Suprapubic skin (tissue), 4 donors: ENCODE data around the gene IRAK1. TPM values are rescaled to one million over a fixed set of nuclear protein-coding genes. Genes with fewer than 3 reads are reported as not detected.

Experiments
- DNase-seq, 2 donors: peaks; one replicate each; pipeline ENCODE4 v3.0.0-alpha.2; 2019; ENCODE audit warnings: low spot score in 2 of 2
- H3K27ac ChIP-seq: fragments of 200-600 bp; sonication (generic); one replicate; pipeline ENCODE4 v1.5.1; 2019
- H3K27me3 ChIP-seq: fragments of 200-600 bp; sonication (generic); one replicate; pipeline ENCODE4 v1.5.1; 2019
- H3K36me3 ChIP-seq: fragments of 200-600 bp; sonication (generic); one replicate; pipeline ENCODE4 v1.5.1; 2019
- H3K4me1 ChIP-seq: fragments of 200-600 bp; sonication (generic); one replicate; pipeline ENCODE4 v1.5.1; 2019
- H3K4me3 ChIP-seq: fragments of 200-600 bp; sonication (generic); one replicate; pipeline ENCODE4 v1.5.1; 2019; ENCODE audit warnings: mild to moderate bottlenecking
- H3K9me3 ChIP-seq: fragments of 200-600 bp; sonication (generic); one replicate; pipeline ENCODE4 v1.5.1; 2019
- EP300 ChIP-seq: sonication (generic); formaldehyde crosslinking; IDR thresholded peaks from one replicate; pipeline ENCODE4 v1.6.1; 2017; ENCODE audit warnings: antibody characterized with exemption
- POLR2A ChIP-seq, 2 donors: fragments of 450-650 bp; IDR thresholded peaks; one replicate each; pipeline ENCODE4 v1.6.1; 2017; ENCODE audit warnings: antibody characterized with exemption in 2 of 2, mild to moderate bottlenecking in 2 of 2, moderate library complexity in 2 of 2
- POLR2AphosphoS5 ChIP-seq, 3 donors: sonication (generic); formaldehyde crosslinking; IDR thresholded peaks; one replicate each; pipeline ENCODE4 v1.6.1; 2017; ENCODE audit warnings: antibody characterized with exemption in 3 of 3
- WGBS: methylation state at CpG from one replicate; pipeline ENCODE4 v1.1.5; 2018; 5-methylcytosine and 5-hydroxymethylcytosine counted together
- total RNA-seq, 4 donors: library from RNA; depleted of rRNA; stranded (reverse); fragments of >200 nt; gene quantifications; one replicate each; pipeline ENCODE4 v1.1.0, GENCODE V29; 2016
- TF ChIP-seq, protein P1 (sequence below), 2 donors: fragments of 200-600 bp in 1 of 2; fragments of 450-650 bp in 1 of 2; sonication (generic) in 1 of 2; IDR thresholded peaks; one replicate each; pipeline ENCODE4 v1.5.1; 2016 to 2019; ENCODE audit warnings: antibody characterized with exemption in 2 of 2, mild to moderate bottlenecking in 1 of 2, moderate library complexity in 1 of 2

Gene IRAK1
- total RNA-seq, 4 donors from 2014 or later: 51.3 to 61.5 (median 58.3) TPM

DNA sequence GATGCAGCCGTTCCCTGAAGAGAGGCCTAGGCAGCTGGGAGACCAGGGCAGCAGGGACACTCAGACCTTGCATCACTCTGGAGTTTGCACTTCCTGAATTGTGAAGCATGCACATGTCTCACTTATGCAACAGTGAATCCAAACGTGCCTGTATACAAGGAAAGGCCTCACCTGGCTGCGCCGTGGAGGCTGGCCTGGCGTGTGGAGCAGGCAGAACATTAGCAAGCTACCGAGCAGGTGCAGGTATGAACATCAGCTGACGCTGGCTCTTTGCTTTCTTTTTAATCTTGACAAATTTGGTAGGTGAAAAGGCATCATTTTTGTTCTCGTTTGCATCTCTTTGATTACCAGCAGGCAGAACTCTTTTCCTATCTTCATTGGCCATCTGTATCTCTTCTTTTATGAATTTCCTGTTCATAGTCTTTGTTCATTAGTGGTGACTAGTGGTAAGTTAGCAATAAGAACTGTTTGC lies 37.1 kb upstream of the IRAK1 start:
- TF ChIP-seq POLR2AphosphoS5 (IDR thresholded peaks at IDR 0.05) (no peak), POLR2A (IDR thresholded peaks at IDR 0.05) (no peak), EP300 (no peak)
- TF ChIP-seq, protein P1, sequence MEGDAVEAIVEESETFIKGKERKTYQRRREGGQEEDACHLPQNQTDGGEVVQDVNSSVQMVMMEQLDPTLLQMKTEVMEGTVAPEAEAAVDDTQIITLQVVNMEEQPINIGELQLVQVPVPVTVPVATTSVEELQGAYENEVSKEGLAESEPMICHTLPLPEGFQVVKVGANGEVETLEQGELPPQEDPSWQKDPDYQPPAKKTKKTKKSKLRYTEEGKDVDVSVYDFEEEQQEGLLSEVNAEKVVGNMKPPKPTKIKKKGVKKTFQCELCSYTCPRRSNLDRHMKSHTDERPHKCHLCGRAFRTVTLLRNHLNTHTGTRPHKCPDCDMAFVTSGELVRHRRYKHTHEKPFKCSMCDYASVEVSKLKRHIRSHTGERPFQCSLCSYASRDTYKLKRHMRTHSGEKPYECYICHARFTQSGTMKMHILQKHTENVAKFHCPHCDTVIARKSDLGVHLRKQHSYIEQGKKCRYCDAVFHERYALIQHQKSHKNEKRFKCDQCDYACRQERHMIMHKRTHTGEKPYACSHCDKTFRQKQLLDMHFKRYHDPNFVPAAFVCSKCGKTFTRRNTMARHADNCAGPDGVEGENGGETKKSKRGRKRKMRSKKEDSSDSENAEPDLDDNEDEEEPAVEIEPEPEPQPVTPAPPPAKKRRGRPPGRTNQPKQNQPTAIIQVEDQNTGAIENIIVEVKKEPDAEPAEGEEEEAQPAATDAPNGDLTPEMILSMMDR (IDR thresholded peaks at IDR 0.05): no peak
- H3K4me1 ChIP-seq: peaks cover 30% of the 10 kb centered on the region
- H3K36me3 ChIP-seq: no peaks in the 10 kb centered on the region
- no peaks in the 10 kb centered on the region for H3K27me3 ChIP-seq
- no peak overlapping the region for H3K4me3 ChIP-seq
- H3K9me3 ChIP-seq: no peaks in the 10 kb centered on the region
- WGBS: 40% methylated on average over 8 of the region's 8 CpGs
- H3K27ac ChIP-seq: no peak overlapping the region
- no peak for DNase-seq

DNA sequence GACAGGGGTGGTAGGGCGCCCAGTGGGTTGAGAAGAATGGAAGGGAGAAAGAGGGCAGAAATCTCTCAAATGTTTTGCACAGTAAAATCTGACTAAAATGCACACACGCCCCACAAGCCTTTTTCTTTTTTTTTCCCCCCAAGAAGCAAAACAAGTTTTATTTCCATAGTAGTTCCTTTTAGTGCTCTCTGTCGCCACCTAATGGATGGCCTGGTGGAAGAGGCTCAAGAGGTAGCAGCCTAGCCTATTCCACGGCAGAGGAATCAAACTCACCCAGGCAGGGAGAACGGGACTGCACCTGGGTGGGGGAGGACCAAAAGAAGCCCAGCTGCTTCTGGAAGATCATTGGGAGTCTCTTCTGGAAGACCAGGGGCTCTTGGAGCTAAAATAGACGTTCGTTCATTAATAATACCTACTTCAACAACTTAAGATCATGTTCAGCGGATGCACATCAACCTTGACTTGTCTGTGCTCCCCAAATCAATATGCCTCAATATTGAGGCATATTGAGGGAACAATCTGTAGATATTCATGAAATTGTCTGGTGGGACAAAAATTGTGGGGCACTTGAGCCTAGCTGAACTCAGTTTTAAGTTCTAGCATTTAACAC lies 31.6 kb upstream of the IRAK1 start:
- no peaks in the 10 kb centered on the region for H3K9me3 ChIP-seq

DNA sequence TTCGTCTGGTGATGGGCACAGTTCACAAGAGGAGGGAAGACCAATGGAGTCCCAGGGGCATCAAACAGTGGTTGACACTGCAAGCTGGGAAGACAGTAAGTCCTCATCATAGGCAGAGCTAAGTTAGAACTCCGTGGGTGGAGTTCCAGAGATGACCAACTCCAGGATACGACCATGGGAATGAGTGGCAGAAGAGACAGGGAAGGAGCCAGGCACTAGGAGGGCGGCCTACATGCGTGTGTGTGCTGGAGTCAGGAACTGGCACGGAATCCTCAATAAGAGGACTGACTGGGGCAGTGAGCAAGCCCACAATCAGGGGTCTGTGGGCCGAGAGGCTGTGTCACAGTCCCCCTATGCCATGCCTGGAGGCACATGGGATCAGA lies 30.4 kb upstream of the IRAK1 start:
- H3K36me3 ChIP-seq: no peaks in the 10 kb centered on the region
- WGBS: 51% methylated on average over 7 of the region's 7 CpGs
- H3K4me3 ChIP-seq: no peak overlapping the region
- H3K27ac ChIP-seq: peak overlapping the region; percentile 29
- H3K4me1 ChIP-seq: peaks cover 40% of the 10 kb centered on the region
- no peaks in the 10 kb centered on the region for H3K27me3 ChIP-seq
- peak in 1 of 2 donors; percentile 46 for DNase-seq
- no peaks in the 10 kb centered on the region for H3K9me3 ChIP-seq
- TF ChIP-seq EP300 (no peak), POLR2A (IDR thresholded peaks at IDR 0.05) (no peak), POLR2AphosphoS5 (IDR thresholded peaks at IDR 0.05) (no peak)
- TF ChIP-seq, protein P1 (IDR thresholded peaks at IDR 0.05): no peak

More for the DNA sequence above, 31.6 kb upstream of the IRAK1 start:
- peaks cover 32% of the 10 kb centered on the region for H3K4me1 ChIP-seq
- H3K36me3 ChIP-seq: no peaks in the 10 kb centered on the region
- no peaks in the 10 kb centered on the region for H3K27me3 ChIP-seq
- H3K4me3 ChIP-seq: no peak overlapping the region
- TF ChIP-seq, protein P1 (IDR thresholded peaks at IDR 0.05): peak; percentile 22 to 47
- TF ChIP-seq EP300 (no peak), POLR2A (IDR thresholded peaks at IDR 0.05) (no peak), POLR2AphosphoS5 (IDR thresholded peaks at IDR 0.05) (no peak)
- H3K27ac ChIP-seq: no peak overlapping the region
- peak in 1 of 2 donors; percentile 81 for DNase-seq
- 32% methylated on average over 8 of the region's 8 CpGs for WGBS

DNA sequence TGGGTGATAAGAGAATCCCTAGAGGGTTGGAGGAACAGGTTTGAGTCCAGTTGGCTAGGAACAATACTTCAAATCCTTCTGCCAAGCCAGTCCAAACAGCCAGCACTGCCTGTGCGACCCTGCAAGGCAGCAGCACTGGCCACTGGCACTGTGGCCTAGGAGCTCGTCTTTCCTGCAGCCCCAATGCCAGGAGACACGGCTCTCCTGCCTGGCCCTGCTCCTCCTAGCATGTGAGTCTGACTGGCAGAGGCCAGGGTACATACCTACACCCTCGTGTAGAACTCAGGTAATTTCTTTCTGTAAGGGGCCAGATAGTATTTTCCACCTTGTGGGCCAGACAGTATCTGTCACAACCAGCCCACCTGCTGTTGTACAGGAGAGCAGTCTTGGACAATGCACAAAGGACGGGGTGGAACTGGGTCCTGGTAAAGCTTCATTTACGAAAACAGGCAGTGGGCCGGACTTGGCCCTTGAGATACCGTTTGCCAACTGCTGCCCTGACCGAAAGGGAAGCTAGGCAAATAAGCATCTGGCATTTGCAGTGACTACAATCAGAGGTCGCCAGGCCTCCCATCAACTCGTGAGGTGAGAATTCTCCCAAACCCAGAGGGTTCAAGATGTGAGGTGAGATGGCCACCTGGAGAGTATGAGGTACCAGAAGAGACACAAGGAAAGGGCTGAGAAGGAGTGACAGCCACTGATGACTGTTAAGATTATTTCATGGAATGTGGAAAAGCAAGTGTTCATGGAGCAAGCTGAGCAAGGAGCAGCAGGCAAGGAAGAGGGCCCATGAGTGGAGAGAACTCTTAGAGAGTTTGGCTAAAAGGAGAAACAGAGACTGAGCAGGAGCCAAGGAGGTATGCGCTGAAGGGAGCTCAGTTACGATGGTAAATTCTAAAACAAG lies 29.8 kb upstream of the IRAK1 start:
- no peaks in the 10 kb centered on the region for H3K9me3 ChIP-seq
- peaks cover 42% of the 10 kb centered on the region for H3K4me1 ChIP-seq
- 66% methylated on average over 12 of the region's 13 CpGs for WGBS
- DNase-seq: no peak
- H3K27me3 ChIP-seq: no peaks in the 10 kb centered on the region
- no peaks in the 10 kb centered on the region for H3K36me3 ChIP-seq
- TF ChIP-seq POLR2A (IDR thresholded peaks at IDR 0.05) (no peak), EP300 (no peak), POLR2AphosphoS5 (IDR thresholded peaks at IDR 0.05) (no peak)
- TF ChIP-seq, protein P1 (IDR thresholded peaks at IDR 0.05): no peak
- no peak overlapping the region for H3K4me3 ChIP-seq
- no peak overlapping the region for H3K27ac ChIP-seq

DNA sequence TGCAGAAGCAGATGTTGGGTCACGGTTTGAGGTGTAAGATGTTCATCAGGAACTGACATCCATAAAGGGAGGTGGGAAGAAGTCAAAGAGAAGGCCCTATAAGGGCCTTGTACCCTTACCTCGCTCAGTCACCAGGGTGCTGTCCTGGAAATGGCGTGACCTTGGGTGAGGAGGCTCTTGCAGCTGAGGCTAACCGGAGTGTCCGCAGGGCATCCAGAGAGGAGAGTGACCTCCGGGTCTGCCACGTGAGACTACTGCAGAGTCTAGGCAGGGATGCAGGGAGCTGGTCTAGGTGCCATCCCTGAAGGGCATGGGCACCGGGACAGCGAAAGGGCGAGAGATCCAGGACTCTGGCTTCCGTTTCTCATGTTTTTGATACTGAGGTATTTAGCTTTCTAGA lies 28.7 kb upstream of the IRAK1 start:
- Histone ChIP-seq H3K36me3 (no peaks in the 10 kb centered on the region), H3K27me3 (no peaks in the 10 kb centered on the region), H3K27ac (no peak overlapping the region), H3K4me3 (no peak overlapping the region), H3K9me3 (no peaks in the 10 kb centered on the region), H3K4me1 (peaks cover 43% of the 10 kb centered on the region)
- TF ChIP-seq POLR2AphosphoS5 (IDR thresholded peaks at IDR 0.05): no peak
- no peak for TF ChIP-seq POLR2A (IDR thresholded peaks at IDR 0.05)
- TF ChIP-seq EP300: no peak
- TF ChIP-seq, protein P1 (IDR thresholded peaks at IDR 0.05): no peak
- no peak for DNase-seq
- 89% methylated on average over 11 of the region's 11 CpGs for WGBS
